HEK293 (cell line): ENCODE data around the gene ZNF24.

Experiments used
- BCL11A ChIP-seq: fragments of 450-650 bp; formaldehyde crosslinking; IDR thresholded peaks from 2 replicates; pipeline ENCODE4 v1.5.1; 2016; ENCODE audit warnings: low read depth, missing biosample characterization, missing genetic modification characterization
- BCL11B ChIP-seq: fragments of 450-650 bp; formaldehyde crosslinking; IDR thresholded peaks from 2 replicates; pipeline ENCODE4 v1.5.1; 2016; ENCODE audit warnings: low read depth, missing biosample characterization, missing genetic modification characterization
- KLF10 ChIP-seq: fragments of 450-650 bp; IDR thresholded peaks from 2 replicates; pipeline ENCODE4 v1.5.1; 2018; ENCODE audit warnings: missing biosample characterization, mild to moderate bottlenecking, missing genetic modification characterization
- TCF7L2 ChIP-seq: IDR thresholded peaks from 2 replicates; pipeline ENCODE4 v1.6.1; 2011; ENCODE audit warnings: low read depth, mild to moderate bottlenecking, inconsistent platforms, low read length, moderate library complexity, borderline replicate concordance
- TRIM28 ChIP-seq: IDR thresholded peaks from 2 replicates; pipeline ENCODE4 v1.6.1; 2011; ENCODE audit warnings: low read length, control low read depth, borderline replicate concordance
- ZBTB20 ChIP-seq: fragments of 450-650 bp; formaldehyde crosslinking; IDR thresholded peaks from 2 replicates; pipeline ENCODE4 v1.5.1; 2016; ENCODE audit warnings: missing biosample characterization, missing genetic modification characterization
- ZBTB7A ChIP-seq: fragments of 450-650 bp; formaldehyde crosslinking; IDR thresholded peaks from 2 replicates; pipeline ENCODE4 v1.5.1; 2016; ENCODE audit warnings: low read depth, missing biosample characterization, missing genetic modification characterization
- ZBTB8A ChIP-seq: fragments of 450-650 bp; formaldehyde crosslinking; IDR thresholded peaks from 2 replicates; pipeline ENCODE4 v1.5.1; 2016; ENCODE audit warnings: missing biosample characterization, missing genetic modification characterization
- ZNF138 ChIP-seq: fragments of 450-650 bp; formaldehyde crosslinking; IDR thresholded peaks from 2 replicates; pipeline ENCODE4 v1.5.1; 2016; ENCODE audit warnings: missing biosample characterization, missing genetic modification characterization, borderline replicate concordance
- ZNF146 ChIP-seq: fragments of 450-650 bp; formaldehyde crosslinking; IDR thresholded peaks from 2 replicates; pipeline ENCODE4 v1.5.1; 2016; ENCODE audit warnings: missing biosample characterization, missing genetic modification characterization
- ZNF19 ChIP-seq: fragments of 450-650 bp; formaldehyde crosslinking; IDR thresholded peaks from 2 replicates; pipeline ENCODE4; 2016; ENCODE audit warnings: missing biosample characterization, missing genetic modification characterization, low read depth
- ZNF266 ChIP-seq: fragments of 450-650 bp; formaldehyde crosslinking; IDR thresholded peaks from 2 replicates; pipeline ENCODE4 v1.5.1; 2016; ENCODE audit warnings: missing biosample characterization, missing genetic modification characterization, low read depth
- ZNF274 ChIP-seq, 2 experiments: fragments of 200-500 bp in 1 of 2; fragments of 450-650 bp in 1 of 2; sonication (Bioruptor generic) in 1 of 2; formaldehyde crosslinking in 1 of 2; IDR thresholded peaks; 2 replicates each; pipeline versions ENCODE4 v1.5.1 to v1.6.1; 2014 to 2016; ENCODE audit warnings: borderline replicate concordance in 1 of 2, inconsistent platforms in 1 of 2, low read length in 1 of 2, missing biosample characterization in 1 of 2, missing genetic modification characterization in 1 of 2
- ZNF555 ChIP-seq: fragments of 450-650 bp; formaldehyde crosslinking; conservative IDR thresholded peaks from 2 replicates; pipeline ENCODE4 v1.5.1; 2017; ENCODE audit warnings: missing biosample characterization, mild to moderate bottlenecking, missing genetic modification characterization, inconsistent platforms
- ZNF571 ChIP-seq: fragments of 450-650 bp; formaldehyde crosslinking; IDR thresholded peaks from 2 replicates; pipeline ENCODE4 v1.5.0; 2017; ENCODE audit warnings: missing biosample characterization, missing genetic modification characterization
- ZNF610 ChIP-seq: fragments of 450-650 bp; formaldehyde crosslinking; IDR thresholded peaks from 2 replicates; pipeline ENCODE4 v1.5.1; 2016; ENCODE audit warnings: missing biosample characterization, missing genetic modification characterization, borderline replicate concordance
- ZNF654 ChIP-seq: fragments of 450-650 bp; formaldehyde crosslinking; IDR thresholded peaks from 2 replicates; pipeline ENCODE4 v1.5.1; 2016; ENCODE audit warnings: low read depth, missing biosample characterization, missing genetic modification characterization
- ZNF658 ChIP-seq: fragments of 450-650 bp; formaldehyde crosslinking; IDR thresholded peaks from 2 replicates; pipeline ENCODE4; 2016; ENCODE audit warnings: missing biosample characterization, missing genetic modification characterization
- ZNF677 ChIP-seq: fragments of 450-650 bp; IDR thresholded peaks from 2 replicates; pipeline ENCODE4 v1.5.0; 2018; ENCODE audit warnings: missing biosample characterization, mild to moderate bottlenecking, missing genetic modification characterization, moderate library complexity
- ZNF76 ChIP-seq: fragments of 450-650 bp; formaldehyde crosslinking; IDR thresholded peaks from 2 replicates; pipeline ENCODE4; 2016; ENCODE audit warnings: low read depth, missing biosample characterization, missing genetic modification characterization, borderline replicate concordance
- ZNF768 ChIP-seq: fragments of 450-650 bp; formaldehyde crosslinking; IDR thresholded peaks from 2 replicates; pipeline ENCODE4 v1.5.1; 2018; ENCODE audit warnings: missing biosample characterization, mild to moderate bottlenecking, missing genetic modification characterization
- TF ChIP-seq, protein P1 (sequence below): fragments of 450-650 bp; formaldehyde crosslinking; IDR thresholded peaks from 2 replicates; pipeline ENCODE4 v1.5.1; 2016; ENCODE audit warnings: missing biosample characterization, missing genetic modification characterization
- TF ChIP-seq, protein P2 (sequence below): fragments of 450-650 bp; formaldehyde crosslinking; IDR thresholded peaks from 2 replicates; pipeline ENCODE4 v1.5.1; 2016; ENCODE audit warnings: missing biosample characterization, missing genetic modification characterization, borderline replicate concordance
- TF ChIP-seq, protein P3 (sequence below): fragments of 450-650 bp; formaldehyde crosslinking; IDR thresholded peaks from 2 replicates; pipeline ENCODE4 v1.5.1; 2016; ENCODE audit warnings: missing biosample characterization, missing genetic modification characterization
- TF ChIP-seq, protein P4 (sequence below): fragments of 450-650 bp; formaldehyde crosslinking; IDR thresholded peaks from 2 replicates; pipeline ENCODE4 v1.5.1; 2016; ENCODE audit warnings: missing biosample characterization, missing genetic modification characterization
- TF ChIP-seq, protein P5 (sequence below): IDR thresholded peaks from 2 replicates; pipeline ENCODE4 v1.6.1; 2011; ENCODE audit warnings: mild to moderate bottlenecking, low read depth, low read length, borderline replicate concordance
- TF ChIP-seq, protein P6 (sequence below): fragments of 450-650 bp; formaldehyde crosslinking; IDR thresholded peaks from 2 replicates; pipeline ENCODE4 v1.5.1; 2016; ENCODE audit warnings: missing biosample characterization, missing genetic modification characterization

ZNF24 gene

DNA sequence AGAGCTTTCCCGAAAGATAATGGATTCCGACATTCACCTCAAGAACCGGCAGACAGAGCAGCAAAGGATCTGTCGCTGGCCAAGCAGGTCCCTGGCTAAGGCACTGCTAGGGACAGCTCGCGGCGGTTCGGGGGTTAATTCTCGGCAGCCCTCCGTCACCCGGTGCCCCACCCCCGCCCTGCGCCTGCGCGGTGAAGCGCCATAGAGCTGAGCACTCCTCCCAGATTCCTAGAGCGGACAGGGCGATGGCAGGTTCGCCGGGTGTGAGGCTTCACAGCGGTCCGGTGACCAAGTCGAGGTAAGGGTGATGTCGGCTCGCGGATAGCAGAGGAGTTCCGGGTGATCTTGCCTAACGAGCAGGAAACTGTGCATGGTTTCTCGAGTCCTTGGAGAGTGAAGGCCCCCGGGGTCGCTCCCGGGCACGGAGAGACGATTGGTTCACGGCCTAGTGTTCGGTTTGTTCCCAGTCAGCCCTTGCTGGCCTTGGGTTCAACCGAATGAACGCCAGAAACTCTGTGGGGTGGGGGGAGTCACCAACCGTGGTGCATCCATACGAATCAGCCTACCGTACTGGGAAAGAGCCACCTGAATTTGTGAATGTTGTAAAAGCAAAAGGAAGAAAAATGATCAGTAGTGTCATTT is 54.0 kb downstream of the ZNF24 start, which contains the start of gene ZSCAN30 (continued):
- TF ChIP-seq ZBTB7A (tag by site-specific recombination) (no peak), KLF10 (peak; percentile 64; the same call in 1 of the 2 replicates), ZNF768 (tag by site-specific recombination) (no peak), ZNF146 (tag by site-specific recombination) (no peak), ZBTB20 (tag by site-specific recombination) (peak; percentile 43; the same call in 1 of the 2 replicates), ZNF138 (tag by site-specific recombination) (no peak), ZNF555 (tag by site-specific recombination) (no peak), ZNF654 (no peak), ZNF76 (peak; percentile 89), ZNF677 (tag by site-specific recombination) (no peak), ZNF274 (IDR thresholded peaks at IDR 0.05; ENCODE audit: low read length) (no peak), ZNF274 (tag by site-specific recombination; IDR thresholded peaks at IDR 0.05; ENCODE audit: borderline replicate concordance) (no peak), BCL11A (tag by site-specific recombination) (no peak), ZBTB8A (tag by site-specific recombination) (peak; percentile 65), TRIM28 (peak; percentile 90), ZNF610 (tag by site-specific recombination) (peak; percentile 73; the same call in 1 of the 2 replicates), BCL11B (no peak), ZNF266 (tag by site-specific recombination) (no peak), ZNF571 (tag by site-specific recombination) (no peak), ZNF19 (tag by site-specific recombination) (no peak), ZNF658 (tag by site-specific recombination) (no peak), TCF7L2 (no peak)
- TF ChIP-seq, protein P1, sequence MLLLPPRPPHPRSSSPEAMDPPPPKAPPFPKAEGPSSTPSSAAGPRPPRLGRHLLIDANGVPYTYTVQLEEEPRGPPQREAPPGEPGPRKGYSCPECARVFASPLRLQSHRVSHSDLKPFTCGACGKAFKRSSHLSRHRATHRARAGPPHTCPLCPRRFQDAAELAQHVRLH (tag by site-specific recombination) = peak; percentile 91
- TF ChIP-seq, protein P2, sequence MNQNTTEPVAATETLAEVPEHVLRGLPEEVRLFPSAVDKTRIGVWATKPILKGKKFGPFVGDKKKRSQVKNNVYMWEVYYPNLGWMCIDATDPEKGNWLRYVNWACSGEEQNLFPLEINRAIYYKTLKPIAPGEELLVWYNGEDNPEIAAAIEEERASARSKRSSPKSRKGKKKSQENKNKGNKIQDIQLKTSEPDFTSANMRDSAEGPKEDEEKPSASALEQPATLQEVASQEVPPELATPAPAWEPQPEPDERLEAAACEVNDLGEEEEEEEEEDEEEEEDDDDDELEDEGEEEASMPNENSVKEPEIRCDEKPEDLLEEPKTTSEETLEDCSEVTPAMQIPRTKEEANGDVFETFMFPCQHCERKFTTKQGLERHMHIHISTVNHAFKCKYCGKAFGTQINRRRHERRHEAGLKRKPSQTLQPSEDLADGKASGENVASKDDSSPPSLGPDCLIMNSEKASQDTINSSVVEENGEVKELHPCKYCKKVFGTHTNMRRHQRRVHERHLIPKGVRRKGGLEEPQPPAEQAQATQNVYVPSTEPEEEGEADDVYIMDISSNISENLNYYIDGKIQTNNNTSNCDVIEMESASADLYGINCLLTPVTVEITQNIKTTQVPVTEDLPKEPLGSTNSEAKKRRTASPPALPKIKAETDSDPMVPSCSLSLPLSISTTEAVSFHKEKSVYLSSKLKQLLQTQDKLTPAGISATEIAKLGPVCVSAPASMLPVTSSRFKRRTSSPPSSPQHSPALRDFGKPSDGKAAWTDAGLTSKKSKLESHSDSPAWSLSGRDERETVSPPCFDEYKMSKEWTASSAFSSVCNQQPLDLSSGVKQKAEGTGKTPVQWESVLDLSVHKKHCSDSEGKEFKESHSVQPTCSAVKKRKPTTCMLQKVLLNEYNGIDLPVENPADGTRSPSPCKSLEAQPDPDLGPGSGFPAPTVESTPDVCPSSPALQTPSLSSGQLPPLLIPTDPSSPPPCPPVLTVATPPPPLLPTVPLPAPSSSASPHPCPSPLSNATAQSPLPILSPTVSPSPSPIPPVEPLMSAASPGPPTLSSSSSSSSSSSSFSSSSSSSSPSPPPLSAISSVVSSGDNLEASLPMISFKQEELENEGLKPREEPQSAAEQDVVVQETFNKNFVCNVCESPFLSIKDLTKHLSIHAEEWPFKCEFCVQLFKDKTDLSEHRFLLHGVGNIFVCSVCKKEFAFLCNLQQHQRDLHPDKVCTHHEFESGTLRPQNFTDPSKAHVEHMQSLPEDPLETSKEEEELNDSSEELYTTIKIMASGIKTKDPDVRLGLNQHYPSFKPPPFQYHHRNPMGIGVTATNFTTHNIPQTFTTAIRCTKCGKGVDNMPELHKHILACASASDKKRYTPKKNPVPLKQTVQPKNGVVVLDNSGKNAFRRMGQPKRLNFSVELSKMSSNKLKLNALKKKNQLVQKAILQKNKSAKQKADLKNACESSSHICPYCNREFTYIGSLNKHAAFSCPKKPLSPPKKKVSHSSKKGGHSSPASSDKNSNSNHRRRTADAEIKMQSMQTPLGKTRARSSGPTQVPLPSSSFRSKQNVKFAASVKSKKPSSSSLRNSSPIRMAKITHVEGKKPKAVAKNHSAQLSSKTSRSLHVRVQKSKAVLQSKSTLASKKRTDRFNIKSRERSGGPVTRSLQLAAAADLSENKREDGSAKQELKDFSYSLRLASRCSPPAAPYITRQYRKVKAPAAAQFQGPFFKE (tag by site-specific recombination) = no peak
- TF ChIP-seq, protein P3, sequence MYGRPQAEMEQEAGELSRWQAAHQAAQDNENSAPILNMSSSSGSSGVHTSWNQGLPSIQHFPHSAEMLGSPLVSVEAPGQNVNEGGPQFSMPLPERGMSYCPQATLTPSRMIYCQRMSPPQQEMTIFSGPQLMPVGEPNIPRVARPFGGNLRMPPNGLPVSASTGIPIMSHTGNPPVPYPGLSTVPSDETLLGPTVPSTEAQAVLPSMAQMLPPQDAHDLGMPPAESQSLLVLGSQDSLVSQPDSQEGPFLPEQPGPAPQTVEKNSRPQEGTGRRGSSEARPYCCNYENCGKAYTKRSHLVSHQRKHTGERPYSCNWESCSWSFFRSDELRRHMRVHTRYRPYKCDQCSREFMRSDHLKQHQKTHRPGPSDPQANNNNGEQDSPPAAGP (tag by site-specific recombination) = peak; percentile 85
- TF ChIP-seq, protein P4, sequence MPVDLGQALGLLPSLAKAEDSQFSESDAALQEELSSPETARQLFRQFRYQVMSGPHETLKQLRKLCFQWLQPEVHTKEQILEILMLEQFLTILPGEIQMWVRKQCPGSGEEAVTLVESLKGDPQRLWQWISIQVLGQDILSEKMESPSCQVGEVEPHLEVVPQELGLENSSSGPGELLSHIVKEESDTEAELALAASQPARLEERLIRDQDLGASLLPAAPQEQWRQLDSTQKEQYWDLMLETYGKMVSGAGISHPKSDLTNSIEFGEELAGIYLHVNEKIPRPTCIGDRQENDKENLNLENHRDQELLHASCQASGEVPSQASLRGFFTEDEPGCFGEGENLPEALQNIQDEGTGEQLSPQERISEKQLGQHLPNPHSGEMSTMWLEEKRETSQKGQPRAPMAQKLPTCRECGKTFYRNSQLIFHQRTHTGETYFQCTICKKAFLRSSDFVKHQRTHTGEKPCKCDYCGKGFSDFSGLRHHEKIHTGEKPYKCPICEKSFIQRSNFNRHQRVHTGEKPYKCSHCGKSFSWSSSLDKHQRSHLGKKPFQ (tag by site-specific recombination) = 0 out of 2 replicates have a peak, but pooled peaks have one; percentile 28
- TF ChIP-seq, protein P5, sequence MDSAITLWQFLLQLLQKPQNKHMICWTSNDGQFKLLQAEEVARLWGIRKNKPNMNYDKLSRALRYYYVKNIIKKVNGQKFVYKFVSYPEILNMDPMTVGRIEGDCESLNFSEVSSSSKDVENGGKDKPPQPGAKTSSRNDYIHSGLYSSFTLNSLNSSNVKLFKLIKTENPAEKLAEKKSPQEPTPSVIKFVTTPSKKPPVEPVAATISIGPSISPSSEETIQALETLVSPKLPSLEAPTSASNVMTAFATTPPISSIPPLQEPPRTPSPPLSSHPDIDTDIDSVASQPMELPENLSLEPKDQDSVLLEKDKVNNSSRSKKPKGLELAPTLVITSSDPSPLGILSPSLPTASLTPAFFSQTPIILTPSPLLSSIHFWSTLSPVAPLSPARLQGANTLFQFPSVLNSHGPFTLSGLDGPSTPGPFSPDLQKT = no peak
- TF ChIP-seq, protein P6, sequence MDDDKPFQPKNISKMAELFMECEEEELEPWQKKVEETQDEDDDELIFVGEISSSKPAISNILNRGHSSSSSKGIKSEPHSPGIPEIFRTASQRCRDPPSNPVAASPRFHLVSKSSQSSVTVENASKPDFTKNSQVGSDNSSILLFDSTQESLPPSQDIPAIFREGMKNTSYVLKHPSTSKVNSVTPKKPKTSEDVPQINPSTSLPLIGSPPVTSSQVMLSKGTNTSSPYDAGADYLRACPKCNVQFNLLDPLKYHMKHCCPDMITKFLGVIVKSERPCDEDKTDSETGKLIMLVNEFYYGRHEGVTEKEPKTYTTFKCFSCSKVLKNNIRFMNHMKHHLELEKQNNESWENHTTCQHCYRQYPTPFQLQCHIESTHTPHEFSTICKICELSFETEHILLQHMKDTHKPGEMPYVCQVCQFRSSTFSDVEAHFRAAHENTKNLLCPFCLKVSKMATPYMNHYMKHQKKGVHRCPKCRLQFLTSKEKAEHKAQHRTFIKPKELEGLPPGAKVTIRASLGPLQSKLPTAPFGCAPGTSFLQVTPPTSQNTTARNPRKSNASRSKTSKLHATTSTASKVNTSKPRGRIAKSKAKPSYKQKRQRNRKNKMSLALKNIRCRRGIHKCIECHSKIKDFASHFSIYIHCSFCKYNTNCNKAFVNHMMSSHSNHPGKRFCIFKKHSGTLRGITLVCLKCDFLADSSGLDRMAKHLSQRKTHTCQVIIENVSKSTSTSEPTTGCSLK = no peak
